GM11168 (cell line): Measurements from ENCODE around the gene ACYP2.

ENCODE experiments used
- in situ Hi-C: fragments of 300-500 bp; cut with MboI; formaldehyde crosslinking; loops from one replicate; pipeline ENCODE4 v1.12.0; 2022; ENCODE audit warnings: low sequenced_read_pairs; ENCODE audit not compliant: unreplicated experiment

Gene ACYP2

DNA sequence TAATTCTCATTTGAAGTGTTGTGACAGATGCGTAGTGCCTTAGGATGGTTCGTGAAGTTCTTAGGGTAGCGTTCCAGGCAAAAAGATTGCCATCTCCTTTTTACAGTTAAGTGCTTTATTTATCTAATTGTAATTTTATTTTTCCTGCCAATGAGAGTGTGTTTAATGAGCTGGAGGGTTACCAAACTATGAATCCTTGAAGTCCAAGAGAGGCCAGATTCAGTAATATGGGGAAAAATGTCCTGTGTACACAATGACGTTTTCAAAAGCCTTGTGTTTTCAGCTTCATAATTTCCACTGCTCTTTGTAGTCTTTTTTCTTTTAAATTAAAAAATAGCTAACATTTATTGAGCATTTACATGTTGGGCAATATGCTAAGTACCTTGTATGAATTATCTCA lies 23.8 kb downstream of the ACYP2 start:
- in situ Hi-C loops, result no loop called here

DNA sequence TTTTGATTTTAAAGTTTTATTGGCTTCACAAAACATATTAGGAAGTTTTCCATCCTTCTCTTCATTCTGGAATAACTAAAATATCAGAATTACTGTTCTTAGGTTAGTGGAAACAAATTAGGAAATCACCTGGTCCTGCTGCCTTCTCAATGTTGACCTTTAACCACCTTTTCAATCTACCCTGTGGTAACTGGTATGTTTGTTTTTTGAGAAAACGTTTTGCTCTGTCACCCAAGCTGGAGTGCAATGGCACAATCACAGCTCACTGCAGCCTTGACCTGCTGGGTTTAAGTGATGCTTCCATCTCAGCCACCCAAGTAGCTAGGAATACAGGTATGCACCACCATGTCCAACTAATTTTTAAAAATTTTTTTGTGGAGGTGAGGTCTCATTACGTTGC lies 28.4 kb downstream of the ACYP2 start:
- in situ Hi-C loops, result no loop called here

DNA sequence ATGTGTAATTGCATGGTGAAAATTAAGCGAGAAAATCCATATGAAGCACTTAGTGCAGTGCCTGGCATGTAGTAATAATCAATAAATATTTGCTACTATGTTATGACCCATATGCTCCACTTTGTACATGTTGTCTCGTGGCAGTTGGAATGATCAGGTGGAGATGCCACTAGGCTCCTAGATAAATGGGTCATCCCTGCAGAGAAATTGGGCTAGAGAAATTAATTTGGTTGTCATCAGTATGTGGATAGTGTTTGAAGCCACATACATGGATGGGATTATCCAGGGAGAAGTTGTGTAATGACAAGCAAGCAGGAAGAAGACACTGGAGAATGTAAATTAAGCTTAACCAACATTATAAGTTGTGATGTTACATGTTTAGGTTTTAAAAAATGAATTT lies 33.0 kb downstream of the ACYP2 start:
- in situ Hi-C loops, result no loop called here

DNA sequence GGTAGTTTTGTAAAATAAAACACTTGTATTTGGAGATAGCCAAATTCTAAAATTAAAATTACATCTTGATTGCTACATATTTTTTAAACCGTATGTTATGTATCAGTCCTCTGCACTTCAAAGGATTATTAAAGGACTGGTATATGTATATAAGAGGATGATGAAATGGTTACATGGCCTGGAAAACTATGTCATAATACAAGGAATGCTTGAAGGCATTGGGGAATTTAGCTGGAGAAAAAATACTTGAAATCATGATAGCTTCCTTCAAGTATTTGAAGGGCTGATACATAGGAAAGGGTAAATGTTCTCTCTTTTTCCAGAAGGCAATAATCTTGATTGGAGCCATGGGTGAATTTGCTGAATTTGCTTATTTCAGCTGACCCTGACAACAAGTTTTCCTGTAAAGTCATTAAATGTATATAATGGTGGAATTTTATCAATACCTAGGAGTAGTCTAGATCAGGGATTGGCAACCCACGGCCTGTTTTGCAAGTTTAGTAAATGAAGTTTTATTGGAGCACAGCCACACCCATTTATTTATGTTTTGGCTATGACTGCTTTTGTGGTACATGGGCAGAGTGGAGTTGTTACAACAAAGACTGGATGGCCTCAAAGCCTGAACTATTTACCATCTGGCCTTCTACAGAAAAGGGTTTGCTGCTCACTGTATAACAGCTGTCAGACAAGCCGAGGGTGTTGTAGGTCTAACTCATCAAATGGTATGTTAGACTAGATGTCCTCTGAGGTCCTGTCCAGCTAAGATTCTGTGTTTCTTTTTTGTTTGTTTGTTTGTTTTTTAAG lies 34.4 kb downstream of the ACYP2 start:
- in situ Hi-C loops, result no loop called here

DNA sequence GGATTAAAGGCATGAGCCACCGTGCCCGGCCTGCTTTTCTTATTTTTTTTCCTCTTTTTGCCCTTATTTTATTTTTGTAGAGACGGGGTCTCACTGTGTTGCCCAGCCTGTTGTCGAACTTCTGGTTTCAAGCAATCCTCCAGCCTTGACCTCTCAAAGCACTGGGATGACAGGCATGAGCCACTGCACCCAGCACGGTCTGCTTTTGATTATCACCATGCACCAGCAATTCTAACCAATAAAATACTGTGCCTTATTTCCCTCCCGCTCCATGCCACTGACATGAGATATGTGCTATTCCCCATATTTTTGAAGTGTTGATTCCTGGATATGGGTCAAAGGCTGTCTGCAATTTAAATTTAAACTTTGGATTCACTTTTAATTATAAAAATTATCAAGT lies 42.9 kb downstream of the ACYP2 start:
- in situ Hi-C loops, result no loop called here

DNA sequence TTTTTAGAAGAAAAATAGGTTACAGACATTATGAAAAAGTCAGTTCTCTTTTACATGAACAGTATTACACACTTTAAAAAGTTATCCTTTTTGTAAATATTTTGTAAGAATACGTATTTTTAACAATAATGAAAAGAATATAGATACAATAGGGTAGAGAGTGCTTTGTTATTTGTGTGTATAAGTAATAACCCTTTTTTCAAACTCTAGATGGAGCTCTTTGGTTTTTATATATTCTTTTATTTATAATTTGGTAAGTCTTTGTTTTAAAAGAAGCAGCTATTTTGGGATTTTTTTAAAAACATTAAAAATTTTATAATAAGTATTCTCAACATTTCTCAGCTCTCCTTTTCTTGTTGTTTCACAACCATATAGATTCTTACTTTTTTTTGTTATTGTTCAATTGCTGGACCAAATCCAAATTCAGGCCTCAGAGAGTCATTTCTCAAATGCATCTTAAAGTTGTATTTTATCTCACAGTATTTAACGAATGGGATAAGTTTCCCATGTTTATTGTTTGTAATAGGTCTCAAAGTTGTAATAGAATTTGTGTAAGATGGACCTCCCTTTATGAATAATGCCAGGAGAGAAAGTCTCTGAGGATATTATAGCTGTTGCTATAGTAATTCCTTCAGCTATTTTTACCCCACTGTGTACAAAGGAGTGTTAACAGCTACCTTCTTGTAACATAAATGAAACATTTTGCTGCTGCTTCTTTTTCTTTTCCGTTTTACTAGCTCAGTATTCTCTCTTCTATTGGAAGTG lies 46.4 kb downstream of the ACYP2 start:
- in situ Hi-C loops, result no loop called here

DNA sequence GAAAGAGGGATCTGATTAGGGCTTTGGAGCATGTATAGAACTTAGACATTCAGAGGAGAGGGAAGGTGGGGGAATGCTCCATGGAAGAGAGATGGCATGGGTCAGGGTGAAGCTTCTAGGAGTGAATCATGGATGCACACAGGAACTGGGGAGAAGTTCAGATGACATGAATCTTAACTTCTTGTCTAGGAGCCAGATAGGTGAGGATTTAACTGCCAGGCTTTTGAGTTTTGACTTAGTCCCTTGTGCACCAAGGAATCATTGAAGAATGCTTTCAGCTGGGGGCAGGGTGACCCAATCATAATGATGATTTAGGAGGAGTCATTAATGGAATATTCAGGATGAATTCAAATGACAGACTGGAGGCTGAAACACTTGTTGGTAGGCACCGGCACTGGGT lies 48.7 kb downstream of the ACYP2 start:
- in situ Hi-C loops, result no loop called here

DNA sequence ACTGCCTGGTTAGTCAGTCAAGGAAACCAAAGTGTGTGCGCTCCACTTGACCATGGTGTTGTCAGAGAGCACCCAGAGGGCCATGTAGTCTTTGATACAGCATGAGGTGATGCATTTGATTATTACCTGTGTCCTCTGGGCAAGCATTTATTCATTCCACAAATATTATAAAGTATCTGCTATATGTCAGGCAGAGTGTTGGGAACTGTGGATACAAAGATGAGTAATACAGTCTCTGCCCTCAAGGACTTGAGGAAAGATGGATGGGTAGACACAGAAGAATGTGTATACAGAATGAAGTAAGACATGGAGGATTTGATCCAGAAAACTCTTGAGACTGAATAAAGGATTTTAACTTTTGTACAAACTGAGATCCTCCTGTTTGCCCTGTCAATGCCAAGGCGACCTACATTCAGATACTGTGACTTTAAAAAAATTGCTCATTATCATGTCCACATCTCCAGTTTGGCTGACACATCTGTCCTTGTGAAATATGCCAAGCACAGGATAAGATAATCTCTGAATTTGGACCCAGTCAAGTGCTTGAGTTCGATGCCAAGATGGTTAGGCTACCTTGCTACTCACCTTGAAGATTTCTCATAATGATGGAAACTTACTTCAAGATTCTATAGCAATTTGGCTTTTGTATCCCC lies 50.8 kb downstream of the ACYP2 start:
- in situ Hi-C loops, result no loop called here

DNA sequence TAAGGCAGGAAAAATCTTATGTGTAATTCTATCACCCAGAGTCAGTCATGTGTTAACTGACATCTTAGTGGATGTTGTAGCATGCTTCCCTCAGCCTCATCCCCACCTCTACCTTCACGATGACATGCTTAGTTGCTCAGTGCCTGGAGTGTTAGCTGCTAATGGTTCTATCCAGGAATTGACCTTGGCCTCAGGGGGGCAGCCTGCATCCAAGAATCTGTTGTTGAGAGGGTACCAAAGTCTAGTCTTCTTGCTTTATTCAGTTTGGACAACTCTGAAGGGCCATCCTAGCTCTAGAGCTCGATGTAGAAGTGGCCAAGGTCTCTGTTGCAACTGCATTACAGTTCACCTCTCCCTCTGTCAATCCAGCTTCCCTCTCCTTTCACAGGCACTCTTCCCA lies 61.2 kb downstream of the ACYP2 start:
- in situ Hi-C loops, result no loop called here

DNA sequence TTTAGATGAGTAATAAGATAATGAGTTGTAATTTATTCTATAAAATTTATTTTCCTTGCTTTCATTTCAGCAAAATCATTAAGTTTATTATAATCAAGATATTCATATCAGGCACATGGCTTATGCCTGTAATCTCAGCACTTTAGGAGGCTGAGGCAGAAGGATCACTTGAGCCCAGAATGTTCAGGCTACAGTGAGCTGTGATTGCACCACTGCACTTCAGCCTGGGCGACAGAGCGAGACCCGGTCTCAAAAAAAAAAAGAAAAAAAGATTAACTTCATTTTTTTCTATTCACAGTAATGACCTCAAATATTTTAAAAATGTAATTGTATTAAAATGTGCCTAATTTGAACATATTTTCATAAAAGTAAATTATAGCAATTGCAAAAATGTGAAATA lies 67.9 kb downstream of the ACYP2 start:
- in situ Hi-C loops, result no loop called here

DNA sequence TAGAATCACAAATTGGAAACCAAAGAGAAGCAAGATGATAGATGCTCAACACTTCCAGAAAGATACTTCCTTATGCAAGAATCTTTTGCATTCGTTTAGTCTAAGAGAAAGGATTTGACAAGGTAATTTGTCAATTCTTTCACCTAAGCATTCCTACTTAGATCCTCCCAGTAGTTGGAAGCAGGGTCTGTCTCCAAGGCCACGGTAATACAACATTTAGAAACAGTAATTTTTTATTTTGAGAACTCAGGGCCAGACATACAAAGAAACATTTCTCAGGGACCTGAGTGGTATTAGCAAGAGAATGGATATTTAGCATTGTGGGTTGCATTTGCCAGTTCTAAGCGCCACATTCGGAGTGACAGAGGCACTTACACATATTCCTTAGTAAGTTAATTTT lies 68.6 kb downstream of the ACYP2 start:
- in situ Hi-C loops, result no loop called here

DNA sequence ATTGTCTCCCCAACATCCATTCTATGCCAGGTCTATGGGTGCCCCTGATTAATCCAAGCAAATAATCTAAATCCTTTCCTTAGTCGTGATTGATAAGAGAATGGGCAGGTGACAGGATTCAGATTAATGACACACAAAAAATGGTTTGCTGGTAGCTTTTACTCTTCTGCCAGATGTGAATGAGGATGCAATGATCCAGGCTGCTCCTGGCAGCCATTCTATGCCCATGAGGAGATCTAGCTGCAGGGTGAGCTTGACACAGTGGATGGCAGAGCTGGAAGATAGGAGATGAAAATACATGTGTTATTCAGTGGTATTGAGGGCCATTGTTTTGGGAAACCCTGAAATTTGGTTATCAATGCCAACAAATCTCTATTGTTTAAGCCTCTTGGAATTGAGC lies 69.7 kb downstream of the ACYP2 start:
- in situ Hi-C loops, result no loop called here

DNA sequence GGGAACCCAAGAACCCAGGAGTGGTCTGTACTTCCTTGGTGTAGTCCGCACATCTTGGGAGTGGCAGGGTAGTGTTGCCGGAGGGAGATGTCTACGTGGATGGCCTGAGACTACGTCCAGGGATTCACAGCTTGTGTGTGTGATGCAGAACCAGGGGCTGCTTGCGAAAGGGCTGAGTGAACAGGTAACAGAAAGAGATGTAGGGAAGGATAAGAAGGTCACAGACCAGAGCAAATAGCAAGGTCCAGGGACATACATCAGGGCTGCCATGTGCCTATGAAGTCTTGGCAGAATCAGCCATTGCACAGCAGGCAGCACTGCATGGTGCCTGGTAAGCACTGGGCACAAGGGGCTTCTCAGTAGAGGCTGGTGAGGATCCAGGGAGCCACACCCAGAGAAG lies 71.9 kb downstream of the ACYP2 start:
- in situ Hi-C loops, result no loop called here

DNA sequence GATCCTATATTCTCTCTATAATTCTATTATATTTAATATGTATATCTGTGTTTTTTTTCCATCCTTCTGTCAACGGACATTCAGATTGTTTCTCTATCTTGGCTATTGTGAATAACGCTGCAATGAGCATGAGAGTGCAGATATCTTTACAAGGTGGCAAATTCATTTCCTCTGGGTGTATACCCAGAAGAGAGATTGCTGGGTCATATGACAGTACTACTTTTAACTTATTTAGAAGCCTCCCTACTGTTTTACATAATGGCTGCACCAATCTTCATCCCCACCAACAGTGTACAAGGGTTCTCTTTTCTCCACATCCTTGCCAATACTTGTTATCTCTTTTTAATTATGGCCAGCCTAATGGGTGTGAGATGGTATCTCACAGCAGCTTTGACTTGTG lies 74.1 kb downstream of the ACYP2 start:
- in situ Hi-C loops, result no loop called here

DNA sequence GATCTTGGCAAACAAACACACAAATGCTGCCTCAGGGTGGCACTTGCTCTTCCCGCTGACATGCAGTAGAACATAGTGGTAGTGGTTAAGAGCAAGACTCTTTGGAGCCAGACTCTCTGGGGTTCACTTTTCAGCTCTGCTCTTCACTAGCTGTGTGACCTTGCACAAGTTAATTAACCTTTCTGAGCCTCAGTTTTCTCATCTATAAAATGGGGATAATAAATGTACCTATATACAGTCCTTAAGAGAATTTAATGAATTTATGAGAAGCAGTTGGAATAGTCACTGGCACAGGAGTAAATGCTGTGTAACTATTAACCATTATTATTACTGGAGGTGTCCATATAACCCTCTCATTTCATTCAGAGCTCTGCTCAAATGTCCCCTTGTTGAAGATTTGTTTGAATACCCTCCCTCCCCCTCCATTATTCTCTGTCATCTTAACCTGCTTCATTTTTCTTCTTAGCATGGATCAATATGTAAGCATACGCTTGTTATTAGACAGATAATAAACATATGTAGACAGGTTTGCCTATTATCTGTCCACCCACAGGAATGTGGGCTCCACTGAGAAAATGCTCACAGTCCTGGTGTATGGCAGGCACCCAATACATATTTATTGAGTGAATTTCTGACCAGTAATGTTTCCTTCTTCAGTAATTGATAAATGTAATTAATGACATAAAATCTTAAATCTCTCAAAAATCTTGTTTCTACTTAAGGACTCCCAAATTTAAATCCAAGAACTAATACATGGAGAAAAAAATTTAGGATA lies 76.1 kb downstream of the ACYP2 start:
- in situ Hi-C loops, result no loop called here

DNA sequence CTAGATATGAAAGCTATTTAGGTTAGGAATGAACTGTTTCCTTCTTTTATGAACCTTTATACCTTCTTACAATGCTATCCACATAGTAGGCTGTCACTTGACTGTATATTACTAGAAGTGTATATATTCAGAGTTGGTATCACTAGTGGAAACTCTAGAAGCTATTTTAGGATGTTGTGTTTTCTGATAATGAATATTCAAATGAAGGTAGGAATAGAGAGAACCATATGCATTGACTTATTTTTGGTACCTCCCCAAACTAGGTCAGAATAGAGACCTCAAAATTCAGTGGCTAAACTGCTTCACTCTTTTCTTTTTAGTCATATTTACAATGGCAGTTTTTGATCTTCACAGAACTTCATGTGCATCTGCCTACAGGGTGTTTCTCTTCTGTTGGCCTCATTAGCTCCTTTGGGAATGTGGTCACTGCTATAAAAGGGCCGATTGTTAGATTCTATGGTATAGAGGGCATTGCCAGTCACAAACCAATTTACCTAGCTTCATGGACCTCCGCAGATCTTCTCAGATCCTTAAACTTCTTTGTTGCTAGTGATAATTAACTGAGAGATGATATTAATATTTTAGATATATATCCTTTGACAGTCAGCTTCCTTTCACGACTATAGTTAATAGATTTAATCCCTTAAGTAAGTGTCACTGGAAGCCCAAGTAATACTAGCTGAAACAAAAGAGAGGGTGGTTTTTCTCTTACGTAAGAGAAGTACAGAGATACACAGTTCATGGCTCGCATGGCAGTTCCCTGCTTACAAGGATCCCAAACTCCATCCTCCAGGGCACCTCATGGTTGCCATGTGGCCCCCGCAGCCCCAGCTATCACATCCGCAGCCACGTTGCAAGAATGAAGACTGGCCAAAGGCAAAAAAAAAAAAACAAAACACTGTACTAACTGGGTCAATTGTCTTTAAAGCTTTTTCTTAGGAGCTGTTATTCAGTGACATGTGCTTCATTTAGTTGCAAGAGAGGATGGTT lies 79.6 kb downstream of the ACYP2 start:
- in situ Hi-C loops, result no loop called here

DNA sequence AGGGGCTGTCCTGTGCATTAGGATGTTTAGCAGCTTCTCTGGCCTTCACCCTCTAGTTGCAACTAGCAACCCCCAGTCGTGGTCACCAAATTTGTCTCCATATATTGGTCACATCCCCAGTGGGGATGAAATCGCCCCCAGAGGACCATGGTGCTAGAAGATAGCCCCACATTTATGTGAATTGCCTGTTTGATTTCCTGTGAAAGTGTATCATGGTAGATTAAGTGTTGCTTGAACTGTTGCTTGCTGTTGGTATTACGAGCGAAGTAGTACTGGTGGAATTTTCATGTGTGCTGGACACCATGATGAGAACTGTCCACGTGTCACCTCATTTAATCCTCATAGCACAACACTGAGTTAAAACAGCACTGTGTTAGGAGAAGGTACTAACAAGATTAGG lies 81.2 kb downstream of the ACYP2 start:
- in situ Hi-C loops, result no loop called here

DNA sequence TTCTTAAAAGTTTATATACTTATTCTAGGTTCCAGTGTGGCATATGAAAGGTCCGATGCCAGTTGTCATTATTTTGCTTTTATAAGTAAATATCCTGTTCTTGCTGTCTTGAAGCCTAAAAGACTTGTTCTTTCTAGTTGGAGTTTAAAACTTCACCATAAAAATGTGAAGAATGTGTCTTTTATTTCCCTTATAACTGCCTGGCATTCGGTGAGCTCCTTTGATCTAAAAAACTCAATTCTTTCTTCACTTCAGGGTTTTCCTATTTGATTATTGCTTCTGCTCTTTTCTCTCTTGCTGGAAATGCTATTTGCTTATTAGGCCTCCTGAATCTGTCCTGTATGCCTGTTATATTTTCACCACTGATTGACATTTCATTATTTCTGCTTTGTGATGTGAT lies 89.1 kb downstream of the ACYP2 start:
- in situ Hi-C loops, result no loop called here

DNA sequence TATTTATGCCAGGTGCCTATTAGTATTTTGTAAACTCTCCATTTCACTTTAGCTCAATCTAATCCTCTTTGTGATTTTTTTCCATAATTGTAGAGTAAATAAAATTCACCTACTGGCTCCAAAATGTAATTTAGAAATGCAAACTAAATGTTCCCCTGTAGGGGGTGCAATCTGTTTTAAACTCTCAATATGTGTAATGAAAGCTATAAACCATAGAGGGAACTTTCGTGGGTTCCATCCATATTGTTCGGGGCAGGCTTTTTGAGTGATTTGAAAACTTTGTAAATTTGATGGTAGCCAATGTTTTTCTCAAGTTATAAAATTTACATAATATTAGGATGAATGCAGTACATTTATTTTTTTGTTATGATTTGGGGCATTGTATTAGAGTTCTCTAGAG lies 91.2 kb downstream of the ACYP2 start:
- in situ Hi-C loops, result no loop called here
